ENCODE data around the gene NAA25.

DNA sequence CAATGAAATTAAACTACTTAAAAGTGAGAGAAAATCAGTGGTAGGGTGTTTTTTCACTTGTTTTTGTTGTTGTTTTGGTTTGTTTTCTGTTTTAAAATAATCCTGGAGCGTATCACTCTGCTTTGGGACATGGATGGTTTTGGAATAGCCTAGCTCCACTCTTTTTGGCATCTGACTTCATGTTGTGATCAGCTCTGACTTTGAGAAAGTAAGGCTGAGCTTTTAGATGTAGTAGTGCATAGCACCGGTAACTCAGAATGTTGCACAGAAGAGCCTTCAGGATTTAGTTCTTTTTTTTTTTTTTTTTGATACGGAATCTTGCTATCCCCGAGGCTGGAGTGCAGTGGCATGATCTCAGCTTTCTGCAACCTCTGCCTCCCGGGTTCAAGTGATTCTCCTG lies 24.8 kb upstream of the NAA25 start:
- TF ChIP-seq, protein P1, sequence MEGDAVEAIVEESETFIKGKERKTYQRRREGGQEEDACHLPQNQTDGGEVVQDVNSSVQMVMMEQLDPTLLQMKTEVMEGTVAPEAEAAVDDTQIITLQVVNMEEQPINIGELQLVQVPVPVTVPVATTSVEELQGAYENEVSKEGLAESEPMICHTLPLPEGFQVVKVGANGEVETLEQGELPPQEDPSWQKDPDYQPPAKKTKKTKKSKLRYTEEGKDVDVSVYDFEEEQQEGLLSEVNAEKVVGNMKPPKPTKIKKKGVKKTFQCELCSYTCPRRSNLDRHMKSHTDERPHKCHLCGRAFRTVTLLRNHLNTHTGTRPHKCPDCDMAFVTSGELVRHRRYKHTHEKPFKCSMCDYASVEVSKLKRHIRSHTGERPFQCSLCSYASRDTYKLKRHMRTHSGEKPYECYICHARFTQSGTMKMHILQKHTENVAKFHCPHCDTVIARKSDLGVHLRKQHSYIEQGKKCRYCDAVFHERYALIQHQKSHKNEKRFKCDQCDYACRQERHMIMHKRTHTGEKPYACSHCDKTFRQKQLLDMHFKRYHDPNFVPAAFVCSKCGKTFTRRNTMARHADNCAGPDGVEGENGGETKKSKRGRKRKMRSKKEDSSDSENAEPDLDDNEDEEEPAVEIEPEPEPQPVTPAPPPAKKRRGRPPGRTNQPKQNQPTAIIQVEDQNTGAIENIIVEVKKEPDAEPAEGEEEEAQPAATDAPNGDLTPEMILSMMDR (IDR thresholded peaks at IDR 0.05), result no peak
- TF ChIP-seq POLR2A (IDR thresholded peaks at IDR 0.05), result no peak
